RPMI8226 (cell line): ENCODE results near the gene TAS2R1.

Experiments used
- DNase-seq: peaks from one replicate; pipeline ENCODE4 v3.0.0-alpha.2; 2015

Gene TAS2R1, protein sequence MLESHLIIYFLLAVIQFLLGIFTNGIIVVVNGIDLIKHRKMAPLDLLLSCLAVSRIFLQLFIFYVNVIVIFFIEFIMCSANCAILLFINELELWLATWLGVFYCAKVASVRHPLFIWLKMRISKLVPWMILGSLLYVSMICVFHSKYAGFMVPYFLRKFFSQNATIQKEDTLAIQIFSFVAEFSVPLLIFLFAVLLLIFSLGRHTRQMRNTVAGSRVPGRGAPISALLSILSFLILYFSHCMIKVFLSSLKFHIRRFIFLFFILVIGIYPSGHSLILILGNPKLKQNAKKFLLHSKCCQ

DNA sequence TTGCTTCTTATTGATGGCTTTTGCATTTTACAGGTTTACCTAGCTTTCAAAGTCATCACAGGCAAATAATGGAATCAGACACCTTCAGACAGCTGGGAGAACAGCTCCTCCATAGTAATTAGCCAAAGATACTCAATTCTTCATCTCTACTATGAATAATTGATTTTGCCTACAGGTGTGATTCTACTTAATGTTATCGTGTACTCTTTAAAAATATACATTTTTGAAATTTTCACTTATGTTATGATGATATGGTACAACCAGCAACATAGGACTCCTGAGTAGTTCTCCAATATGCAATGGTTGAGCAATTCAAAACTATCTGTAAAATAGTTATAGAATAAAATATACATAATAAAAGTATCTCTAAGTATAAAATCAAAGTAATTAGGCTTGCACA lies at the start of gene TAS2R1:
TSS of gene TAS2R1 (minus strand) at position 101 of the 400 bp plus-strand sequence. CDS start 319 bp downstream, outside the sequence.
- DNase-seq = no peak

DNA sequence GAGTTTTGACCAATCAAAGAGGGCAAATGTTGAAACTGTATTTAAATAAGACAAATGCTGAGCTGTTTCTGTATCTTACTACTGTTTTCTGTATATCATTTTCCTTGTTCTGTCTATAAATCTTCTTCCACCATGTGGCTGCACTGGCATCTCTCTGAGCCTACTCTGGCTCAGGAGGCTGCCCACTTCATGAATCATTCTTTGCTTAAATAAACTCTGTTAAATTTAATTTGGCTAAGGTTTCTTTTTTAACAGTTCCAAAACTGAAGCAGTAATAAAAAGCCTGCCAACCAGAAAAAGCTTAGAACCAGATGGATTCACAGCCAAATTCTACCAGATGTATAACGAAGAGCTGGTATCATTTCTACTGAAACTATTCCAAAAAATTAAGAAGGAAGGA lies 40.2 kb upstream of the TAS2R1 start:
- no peak for DNase-seq

DNA sequence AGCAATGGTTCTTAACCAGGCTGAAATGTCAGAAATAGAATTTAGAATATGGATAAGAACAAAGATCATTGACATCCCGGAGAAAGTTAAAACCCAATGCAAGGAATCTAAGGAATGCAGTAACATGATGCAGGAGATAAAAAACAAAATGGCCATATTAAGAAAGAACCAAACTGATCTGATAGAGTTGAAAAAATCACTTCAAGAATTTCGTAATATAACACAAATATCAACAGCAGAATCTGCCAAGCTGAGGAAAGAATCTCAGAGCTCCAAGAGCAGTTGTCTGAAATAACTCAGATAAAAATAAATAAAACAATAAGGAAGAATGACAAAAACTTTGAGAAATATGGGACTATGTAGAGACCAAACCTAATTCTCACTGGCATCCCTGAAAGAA lies 37.8 kb upstream of the TAS2R1 start:
- DNase-seq = no peak

DNA sequence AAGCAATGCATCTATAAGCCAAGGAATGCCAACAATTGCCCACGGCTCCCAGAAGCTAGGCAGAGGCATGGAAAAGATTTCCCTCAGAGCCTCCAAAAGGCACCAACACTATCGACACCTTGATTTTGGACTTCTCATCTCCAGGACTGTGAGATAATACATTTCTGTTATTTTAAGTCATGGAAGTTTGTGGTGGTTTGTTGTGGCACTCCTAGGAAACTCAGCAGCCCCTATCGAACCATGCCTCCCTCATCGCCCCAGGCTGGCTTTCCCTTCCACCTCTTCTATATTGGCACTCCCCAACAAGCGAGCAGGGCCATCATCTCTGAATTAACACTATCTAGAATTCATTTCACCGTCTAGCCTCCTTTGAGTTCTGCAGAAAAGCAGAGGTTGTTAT lies 33.7 kb upstream of the TAS2R1 start:
- no peak for DNase-seq

DNA sequence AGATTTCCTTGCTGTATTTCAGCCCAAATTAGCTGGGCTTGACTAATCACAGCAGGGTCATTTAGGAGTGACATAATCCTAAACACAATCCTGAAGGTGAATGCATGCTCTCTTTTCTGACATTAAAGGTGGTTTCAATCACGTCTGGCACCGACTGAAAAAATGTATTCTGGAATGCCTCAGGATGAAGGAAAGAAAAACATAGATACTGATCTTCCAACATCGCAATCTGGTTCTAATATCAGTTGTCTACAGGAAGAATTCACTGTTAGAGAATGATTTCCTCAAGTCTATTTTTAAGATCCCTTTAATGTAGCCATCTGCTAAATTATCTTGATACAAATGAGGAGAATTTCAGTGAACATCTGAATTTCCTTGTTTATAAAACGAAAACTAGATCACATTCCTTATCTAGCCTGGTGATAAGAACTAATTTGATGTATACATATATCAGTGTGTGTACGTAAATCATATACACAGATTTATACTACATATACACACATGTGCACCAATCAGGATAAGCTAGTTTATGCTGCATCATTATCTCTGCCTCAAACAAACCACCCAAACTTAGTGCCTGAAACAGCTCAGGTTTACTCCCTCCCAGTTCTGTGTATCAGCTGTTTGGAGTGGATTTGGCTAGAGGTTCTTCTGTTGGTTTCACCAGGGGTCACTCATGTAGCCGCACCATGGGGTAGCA lies 31.3 kb upstream of the TAS2R1 start:
- DNase-seq = no peak

DNA sequence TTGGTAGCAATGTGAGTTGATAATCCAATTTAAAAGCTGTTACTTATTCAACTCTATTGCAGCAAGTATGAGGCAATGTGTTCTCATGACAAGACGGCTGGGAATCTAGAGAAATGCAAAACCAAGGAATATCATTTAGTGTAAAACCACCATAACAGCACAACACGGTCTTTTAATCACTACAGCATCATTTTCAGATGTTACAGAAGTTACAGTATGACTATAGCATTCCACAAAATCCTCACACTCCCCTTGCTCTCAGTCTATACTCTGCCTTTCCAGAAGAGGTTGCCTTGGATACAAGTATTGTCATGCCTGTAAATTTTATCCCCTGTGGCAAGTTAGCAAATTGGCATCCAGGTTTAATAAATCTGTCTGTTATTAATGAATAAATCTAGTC lies 28.6 kb upstream of the TAS2R1 start:
- DNase-seq = no peak

DNA sequence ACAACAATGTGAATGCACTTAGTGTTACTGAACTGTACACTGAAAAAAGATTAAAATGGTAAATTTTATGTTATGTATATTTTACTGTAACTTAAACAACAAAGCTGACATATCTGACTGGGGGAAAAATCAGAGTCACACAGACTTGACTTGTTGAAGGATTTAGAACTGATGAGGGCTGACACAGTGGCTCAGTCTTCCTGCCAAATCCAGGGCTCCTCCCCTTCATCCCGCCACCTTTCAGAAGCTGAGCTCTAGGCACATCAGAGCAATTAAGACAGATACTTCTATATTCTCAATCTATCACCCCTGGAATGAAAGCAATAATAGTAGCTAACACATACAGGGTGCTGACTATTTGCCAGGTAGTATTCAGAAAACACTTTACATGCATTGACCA lies 27.7 kb upstream of the TAS2R1 start:
- no peak for DNase-seq

DNA sequence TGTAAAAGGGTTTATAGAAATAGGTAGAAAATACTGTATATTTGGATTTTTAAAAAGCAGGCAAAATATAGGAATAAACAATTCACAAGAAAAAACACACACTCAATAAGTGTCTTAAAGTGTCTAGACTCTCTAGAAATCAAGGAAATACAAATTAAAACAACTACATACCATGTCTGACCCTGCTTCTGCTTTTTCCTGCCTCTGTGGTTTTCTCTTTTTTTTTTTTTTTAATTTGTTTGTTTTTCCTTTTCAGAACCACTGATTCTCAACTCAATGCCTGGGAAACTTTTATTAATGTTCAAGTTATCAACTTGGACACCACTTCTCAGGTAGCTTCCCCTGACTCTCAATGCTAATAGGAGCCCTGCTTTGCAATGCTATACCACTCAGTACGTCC lies 25.5 kb upstream of the TAS2R1 start:
- no peak for DNase-seq

DNA sequence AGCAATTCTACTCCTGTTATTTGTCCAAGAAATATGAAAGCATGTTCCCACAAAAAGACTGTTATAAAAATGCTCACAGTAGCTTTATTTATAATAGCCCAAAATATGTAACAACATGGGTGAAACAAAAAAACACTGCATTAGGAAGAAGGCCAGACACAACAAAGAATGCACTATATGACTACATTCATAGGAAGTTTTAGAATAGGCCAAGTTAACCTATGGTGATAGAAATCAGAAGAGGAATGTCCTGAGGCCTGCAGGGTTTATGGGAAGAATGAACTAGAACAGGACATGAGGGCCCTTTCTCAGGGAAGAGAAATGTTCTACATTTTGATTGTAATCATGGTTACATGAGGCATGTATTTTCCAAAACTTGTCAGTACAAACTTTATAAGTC lies 24.7 kb upstream of the TAS2R1 start:
- no peak for DNase-seq

DNA sequence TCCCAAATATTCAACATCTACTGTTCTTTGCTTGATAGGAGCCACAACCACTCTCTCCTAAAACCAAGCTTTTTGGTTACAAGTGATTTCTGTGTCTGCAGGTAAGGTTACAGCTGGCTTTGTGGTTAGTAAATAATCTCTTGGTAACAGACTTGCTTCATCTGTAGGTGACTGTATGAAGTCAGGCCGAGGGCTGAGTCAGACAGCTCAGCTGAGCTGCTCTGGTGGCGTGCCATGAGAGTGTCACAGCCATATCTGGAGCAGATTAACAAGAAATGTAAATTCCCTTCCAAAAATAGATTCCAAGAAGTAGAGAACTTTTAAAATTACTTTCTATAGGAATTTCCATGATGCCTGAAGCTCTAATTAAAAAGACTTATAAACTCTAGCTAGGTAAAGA lies 23.7 kb upstream of the TAS2R1 start:
- DNase-seq = peak; percentile 12

DNA sequence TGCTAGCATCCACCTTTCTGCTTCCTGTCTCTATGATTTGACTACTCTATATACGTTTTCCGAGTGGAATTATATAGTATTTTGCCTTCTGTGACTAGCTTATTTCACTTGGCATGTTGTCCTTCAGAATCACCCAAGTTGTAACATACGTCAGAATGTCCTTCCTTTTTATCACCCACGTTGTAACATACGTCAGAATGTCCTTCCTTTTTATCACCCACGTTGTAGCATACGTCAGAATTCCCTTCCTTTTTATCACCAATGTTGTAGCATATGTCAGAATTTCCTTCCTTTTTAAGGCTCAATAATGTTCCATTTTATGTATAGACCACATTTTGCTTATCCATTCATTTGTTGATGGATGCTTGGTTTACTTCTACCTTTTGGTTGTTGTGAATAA lies 22.9 kb upstream of the TAS2R1 start:
- DNase-seq = no peak

DNA sequence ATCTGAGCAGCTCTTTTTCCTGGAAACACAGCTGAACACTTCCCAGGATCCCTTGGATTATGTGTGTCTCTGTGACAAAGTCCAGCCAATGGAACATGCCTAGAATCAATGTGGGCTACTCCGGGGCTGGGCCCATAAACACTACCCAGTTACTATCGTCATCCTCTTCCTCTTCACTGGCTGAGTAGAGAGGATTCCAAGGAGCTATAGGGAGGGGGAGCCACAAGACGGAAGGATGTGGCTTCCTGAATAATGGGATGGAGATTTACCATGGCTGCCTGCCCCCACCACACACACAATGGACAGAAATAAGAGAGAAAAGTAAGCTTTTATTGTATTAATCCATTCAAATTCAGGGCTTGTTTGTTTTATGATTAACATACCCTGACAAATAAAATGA lies 22.1 kb upstream of the TAS2R1 start:
- no peak for DNase-seq

DNA sequence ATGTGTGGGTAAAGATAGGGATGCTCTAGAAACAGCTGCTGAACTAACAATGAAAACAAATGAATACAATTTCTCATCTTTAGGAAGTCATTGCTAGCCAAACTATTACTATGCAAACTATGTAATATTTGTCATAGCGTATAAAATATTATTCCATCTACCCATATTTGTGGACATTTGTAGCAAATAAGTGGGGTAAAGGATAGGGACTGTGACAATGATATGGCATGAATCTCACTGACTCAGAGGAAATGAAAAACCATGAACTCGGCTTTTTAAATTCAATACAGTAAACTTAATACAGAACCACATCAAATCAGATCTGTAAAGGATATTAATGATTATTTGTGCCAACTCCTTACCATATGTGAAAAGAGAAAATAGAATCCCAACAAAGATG lies 16.7 kb upstream of the TAS2R1 start:
- no peak for DNase-seq

DNA sequence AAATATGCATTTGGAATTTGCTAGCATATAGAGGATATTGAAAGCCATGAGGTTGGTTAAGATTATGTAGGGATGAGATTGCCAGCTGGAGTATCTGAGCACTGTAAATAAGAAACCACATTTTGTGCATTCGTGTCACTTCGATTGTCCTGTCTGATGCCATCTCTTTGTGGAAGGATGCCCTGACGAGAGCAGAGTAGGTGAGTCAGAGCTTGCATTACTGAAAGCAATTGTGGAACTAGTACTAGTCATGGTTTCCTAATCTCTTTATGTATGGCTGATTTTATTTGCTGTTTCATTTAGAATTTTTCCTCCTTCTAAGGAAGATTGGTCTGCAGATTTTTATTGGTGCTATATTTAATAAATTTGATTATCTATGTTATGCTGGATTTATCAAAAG lies 14.5 kb upstream of the TAS2R1 start:
- DNase-seq = no peak

DNA sequence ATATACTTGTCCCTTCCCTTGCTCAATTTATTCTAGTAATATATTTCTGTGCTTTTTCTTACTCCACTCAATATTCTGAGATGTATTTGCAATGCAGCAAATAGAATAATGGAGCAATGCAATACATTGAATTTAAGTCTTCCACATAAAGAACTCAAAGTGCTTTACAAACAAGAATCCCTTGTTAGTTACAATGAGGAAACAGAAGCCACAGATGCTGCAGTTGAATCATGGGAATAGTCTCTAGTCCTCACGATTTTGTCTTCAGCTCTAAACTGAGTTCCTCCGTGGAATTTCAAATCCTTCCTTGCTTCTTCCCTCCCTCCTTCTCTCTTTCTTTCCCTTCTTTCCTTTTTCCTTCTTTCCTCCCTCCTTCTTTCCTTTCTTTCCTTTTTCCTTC lies 12.5 kb upstream of the TAS2R1 start:
- DNase-seq = no peak

DNA sequence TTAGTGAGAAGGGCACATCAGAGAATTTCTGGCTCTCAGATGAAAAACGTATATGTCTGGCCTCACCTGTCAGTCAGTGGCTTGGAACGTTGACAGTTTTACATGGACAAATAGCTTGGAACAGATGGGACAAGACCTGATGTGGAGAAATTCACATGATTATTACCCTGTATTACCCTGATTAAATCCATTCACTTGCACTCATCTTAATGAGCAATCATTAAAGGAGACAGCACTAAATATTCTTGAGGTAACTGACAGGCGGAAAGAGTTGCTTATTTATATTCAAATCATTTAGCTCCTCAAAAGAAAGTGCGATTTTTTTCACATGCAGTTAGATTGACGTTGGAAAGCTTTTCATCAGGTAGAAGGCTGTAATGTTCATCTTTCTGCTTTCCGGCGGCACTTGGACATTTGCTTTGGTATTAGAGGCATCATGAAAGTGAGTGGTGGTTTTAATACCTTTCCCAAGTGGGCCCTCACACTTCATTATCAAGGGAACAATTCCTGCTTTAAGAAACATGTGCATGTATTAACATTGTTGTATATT lies 11.7 kb upstream of the TAS2R1 start:
- no peak for DNase-seq

DNA sequence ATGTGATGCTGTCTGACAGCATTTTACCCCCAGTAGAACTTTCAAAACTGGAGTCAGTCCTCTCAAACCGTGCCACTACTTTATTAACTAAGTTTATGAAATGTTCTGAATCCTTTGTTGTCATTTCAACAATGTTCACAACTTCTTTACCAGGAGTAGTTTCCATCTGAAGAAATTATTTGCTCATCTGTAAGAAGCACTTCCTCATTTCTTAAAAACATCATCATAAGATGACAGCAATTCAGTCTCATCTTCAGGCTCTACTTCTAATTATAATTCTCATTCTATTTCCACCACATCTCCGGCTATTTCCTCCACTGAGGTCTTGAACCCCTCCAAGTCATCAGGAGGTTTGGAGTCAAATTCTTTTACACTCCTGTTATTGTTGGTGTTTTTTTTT lies 2.3 kb upstream of the TAS2R1 start:
- DNase-seq = no peak

DNA sequence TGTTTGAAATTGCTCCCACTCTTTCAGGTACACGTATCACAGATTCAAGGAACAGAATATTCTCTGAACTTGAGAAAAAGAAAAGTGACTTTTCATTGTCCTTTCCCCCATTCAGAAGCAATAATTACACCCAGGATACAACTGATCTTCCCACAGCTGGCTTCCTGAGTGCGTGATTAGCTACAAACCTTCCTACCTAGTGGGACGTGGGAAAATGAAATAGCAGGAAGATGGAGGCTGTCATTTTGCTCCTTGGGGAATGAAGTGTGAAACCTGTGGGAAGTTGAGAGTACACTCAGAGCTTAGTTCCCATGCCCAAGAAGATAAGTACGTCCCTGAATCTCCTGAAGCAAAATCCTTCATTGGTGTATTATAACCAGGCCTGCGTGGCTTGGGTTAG lies 2.6 kb downstream of the TAS2R1 start:
- no peak for DNase-seq

DNA sequence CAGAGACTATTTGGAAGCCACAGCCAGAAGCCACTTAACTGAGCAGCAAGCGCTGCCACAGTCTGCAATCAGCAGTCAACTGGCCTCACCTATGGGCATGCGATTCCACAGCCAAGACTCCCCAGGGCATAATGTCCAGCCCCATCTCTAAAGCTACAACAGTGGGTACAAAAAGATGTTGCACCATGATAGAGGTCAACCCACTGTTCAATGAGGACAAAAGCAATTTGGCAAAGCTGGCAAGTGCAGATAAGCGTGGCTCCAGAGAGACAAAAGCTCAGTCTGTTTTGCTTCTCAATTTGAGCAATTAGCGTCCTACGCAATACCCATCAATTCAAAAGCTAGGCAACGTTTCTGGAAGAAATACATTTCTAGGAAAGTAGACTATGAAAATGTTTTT lies 3.2 kb downstream of the TAS2R1 start:
- DNase-seq = no peak

DNA sequence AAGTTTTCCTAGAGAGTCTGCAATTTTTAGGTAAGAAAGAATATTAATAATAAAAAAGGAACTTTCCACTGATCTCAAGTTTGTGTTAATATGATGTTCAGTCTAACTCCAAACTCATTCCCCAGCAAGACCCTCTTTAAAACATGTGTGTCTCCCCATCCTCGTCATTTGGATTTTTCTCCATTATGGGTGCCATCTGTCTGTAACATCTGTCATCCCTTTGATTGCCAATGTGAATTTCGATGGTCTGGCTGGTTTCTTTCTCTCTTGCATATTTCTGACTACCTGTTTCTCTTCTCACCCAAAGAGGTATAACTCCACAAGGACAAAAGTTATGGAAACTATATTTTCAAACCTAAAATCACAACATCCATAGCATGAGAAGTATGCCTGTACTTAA lies 4.4 kb downstream of the TAS2R1 start:
- DNase-seq = no peak

DNA sequence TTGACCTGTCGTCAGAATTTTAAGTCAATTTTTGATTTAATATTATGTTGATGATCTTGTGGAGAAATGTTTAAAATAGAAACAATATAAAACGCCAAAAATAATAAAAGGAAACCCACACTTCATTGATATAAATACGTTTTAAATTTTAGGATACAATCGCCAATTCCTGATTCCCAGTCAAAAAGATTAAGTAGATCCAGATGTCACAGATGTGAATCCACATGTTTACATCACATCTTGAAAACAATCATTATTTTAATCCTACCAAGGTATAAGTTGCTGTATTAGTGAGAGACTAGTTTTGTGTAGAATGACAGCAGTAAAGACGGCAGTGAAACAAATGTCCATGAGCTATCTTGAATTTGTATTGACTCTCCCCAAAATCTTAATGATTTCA lies 4.9 kb downstream of the TAS2R1 start:
- DNase-seq = no peak

DNA sequence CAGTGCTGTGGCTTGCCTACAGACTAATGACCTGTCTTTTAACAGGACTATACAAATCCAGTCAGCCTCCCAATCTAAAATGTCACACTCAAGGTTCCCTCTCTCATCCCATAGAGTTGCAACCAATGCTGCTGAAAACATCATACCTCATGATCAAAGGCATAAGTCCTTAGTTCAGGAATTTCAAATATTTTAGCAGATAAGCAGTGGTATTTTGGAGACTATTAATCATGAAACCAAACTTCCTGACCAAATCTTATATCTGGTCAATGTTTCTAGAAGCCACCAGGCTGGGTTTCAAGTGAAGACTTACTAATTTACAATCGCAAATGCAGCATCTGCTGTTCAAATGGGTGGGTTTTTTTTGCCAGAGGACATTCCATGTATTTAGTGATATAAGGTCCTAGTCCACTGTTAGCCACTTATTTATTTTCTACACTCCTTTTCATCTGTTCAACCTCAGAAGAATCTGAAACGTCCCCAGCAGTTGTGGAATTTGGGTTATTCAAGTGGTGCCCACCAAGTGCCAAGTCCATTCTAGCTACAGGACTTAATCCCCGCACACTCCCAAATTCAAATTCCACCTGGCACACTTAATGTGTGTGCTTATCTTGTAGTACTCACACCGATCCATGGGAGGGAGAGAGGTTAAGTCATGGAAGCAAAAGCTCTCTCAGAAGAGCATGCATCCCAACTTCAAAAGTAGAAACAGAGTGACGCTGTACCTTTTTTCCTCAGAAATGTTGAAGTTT lies 5.8 kb downstream of the TAS2R1 start:
- DNase-seq = no peak

DNA sequence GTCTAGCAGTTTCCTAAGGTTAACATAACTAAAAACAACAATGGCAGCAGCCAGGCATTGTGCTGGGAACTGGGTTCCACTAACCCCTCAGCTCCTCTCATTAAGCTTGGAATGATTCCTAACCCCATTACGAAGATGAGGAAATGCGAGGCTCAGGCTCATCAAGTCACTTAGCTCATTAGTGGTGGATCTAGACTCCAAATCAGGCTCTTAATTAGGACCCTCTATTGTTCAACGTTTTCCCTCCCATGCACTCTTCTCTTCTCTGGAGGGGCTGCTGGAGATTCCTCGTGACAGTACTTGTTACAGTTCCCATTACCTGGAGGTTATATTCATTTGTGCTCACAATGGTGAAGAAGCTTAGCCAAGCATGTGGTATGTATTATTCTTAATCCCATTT lies 6.5 kb downstream of the TAS2R1 start:
- DNase-seq = no peak

DNA sequence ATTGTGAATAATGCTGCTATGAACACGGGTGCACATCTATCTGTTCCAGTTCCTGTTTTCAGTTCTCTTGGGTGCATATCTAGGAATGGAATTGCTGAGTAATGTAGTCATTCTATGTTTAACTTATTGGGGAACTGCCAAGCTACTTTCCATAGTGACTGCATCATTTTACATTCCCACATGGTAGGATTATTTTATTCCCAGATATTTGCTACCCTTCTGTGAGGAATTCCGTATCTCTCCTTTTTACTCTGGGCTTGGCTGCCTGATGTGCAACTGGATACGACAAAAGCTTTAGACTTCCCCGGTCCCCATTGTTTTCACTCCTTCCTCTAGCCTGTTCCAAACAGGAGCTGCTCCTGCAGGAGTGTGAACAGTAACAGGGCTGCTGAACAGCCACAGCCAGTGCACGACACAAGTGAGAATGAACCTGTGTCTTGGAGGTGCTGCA lies 7.2 kb downstream of the TAS2R1 start:
- peak; percentile 50 for DNase-seq
